ENCODE data around the gene AQP5.
A peak's percentile ranks its signal among the peaks of the same experiment; 100 is the strongest.

The AQP5 gene

GRCh38 chr12:49963976-49964815 is 2.5 kb downstream of the AQP5 start:
- Histone ChIP-seq H3K9ac (ENCODE audit: low read depth, low read length, poor library complexity) (no peak overlapping the region), H3K27ac (replicated peaks; ENCODE audit: low read length) (no peak overlapping the region), H3K4me2 (ENCODE audit: insufficient read depth, low read length, poor library complexity, severe bottlenecking) (no peak overlapping the region), H2AFZ (ENCODE audit: low read length) (no peak overlapping the region), H3K23ac (ENCODE audit: low read depth, low read length, poor library complexity) (no peak overlapping the region), H3K27me3 (ENCODE audit: control insufficient read depth in 3 of 3, insufficient read depth in 3 of 3, low read depth in 1 of 3, low read length in 3 of 3) (peaks cover 8 to 41% (median 34%) of the 10 kb centered on the region in 3 experiments), H3K4me1 (ENCODE audit: control insufficient read depth in 2 of 2, insufficient read depth in 1 of 2, low read depth in 1 of 2, low read length in 2 of 2) (peaks cover 24 to 30% of the 10 kb centered on the region in 2 donors), H3K14ac (ENCODE audit: low read length) (peak overlapping the region; percentile 9), H3K36me3 (replicated peaks in 1 of 2; ENCODE audit: control insufficient read depth in 2 of 2, insufficient read depth in 2 of 2, low read length in 2 of 2) (no peaks in the 10 kb centered on the region), H4K8ac (ENCODE audit: low read depth, low read length) (no peak overlapping the region), H3K4me3 (ENCODE audit: low read length in 2 of 2) (no peak overlapping the region), H2BK12ac (ENCODE audit: low read length) (no peak overlapping the region), H2BK5ac (ENCODE audit: low read length) (no peak overlapping the region), H3K79me1 (ENCODE audit: low read depth, low read length) (no peaks in the 10 kb centered on the region), H3K18ac (ENCODE audit: low read length) (no peak overlapping the region), H4K91ac (ENCODE audit: low read depth, low read length, poor library complexity) (no peak overlapping the region), H2BK120ac (ENCODE audit: low read depth, low read length) (no peak overlapping the region), H3K4ac (ENCODE audit: low read length) (no peak overlapping the region), H3K9me3 (replicated peaks in 1 of 2; ENCODE audit: control insufficient read depth in 2 of 2, insufficient read depth in 1 of 2, low read depth in 1 of 2, low read length in 2 of 2) (no peaks in the 10 kb centered on the region), H2BK15ac (ENCODE audit: low read length) (no peak overlapping the region), H2AK5ac (ENCODE audit: low read depth, low read length) (peak overlapping the region; percentile 71)
- no peak for DNase-seq (ENCODE audit: low spot score)
- WGBS, 2 donors (ENCODE audit: extremely low coverage in 2 of 2, insufficient read length in 2 of 2, insufficient replicate concordance in 1 of 2): no CpG with 5 or more reads among the region's 17 CpGs

- H2BK5ac ChIP-seq (ENCODE audit: low read length): no peak overlapping the region
- WGBS, 2 donors (ENCODE audit: extremely low coverage in 2 of 2, insufficient read length in 2 of 2, insufficient replicate concordance in 1 of 2): no CpG with 5 or more reads among the region's 13 CpGs
- H3K4me3 ChIP-seq (ENCODE audit: low read length in 2 of 2): no peak overlapping the region
- no peak overlapping the region for H4K8ac ChIP-seq (ENCODE audit: low read depth, low read length)
- H3K36me3 ChIP-seq (replicated peaks in 1 of 2; ENCODE audit: control insufficient read depth in 2 of 2, insufficient read depth in 2 of 2, low read length in 2 of 2): no peaks in the 10 kb centered on the region
- H2BK15ac ChIP-seq (ENCODE audit: low read length): no peak overlapping the region
- H3K18ac ChIP-seq (ENCODE audit: low read length): peak overlapping the region; percentile 44
- no peak overlapping the region for H4K91ac ChIP-seq (ENCODE audit: low read depth, low read length, poor library complexity)
- no peak overlapping the region for H3K4me2 ChIP-seq (ENCODE audit: insufficient read depth, low read length, poor library complexity, severe bottlenecking)
- no peak overlapping the region for H2AFZ ChIP-seq (ENCODE audit: low read length)
- no peaks in the 10 kb centered on the region for H3K79me1 ChIP-seq (ENCODE audit: low read depth, low read length)
- H3K23ac ChIP-seq (ENCODE audit: low read depth, low read length, poor library complexity): no peak overlapping the region
- H2AK5ac ChIP-seq (ENCODE audit: low read depth, low read length): peak overlapping the region; percentile 71
- no peak overlapping the region for H2BK120ac ChIP-seq (ENCODE audit: low read depth, low read length)
- no peak overlapping the region for H3K27ac ChIP-seq (replicated peaks; ENCODE audit: low read length)
- peaks cover 17 to 21% of the 10 kb centered on the region in 2 donors for H3K4me1 ChIP-seq (ENCODE audit: control insufficient read depth in 2 of 2, insufficient read depth in 1 of 2, low read depth in 1 of 2, low read length in 2 of 2)
- peaks cover 8 to 39% (median 36%) of the 10 kb centered on the region in 3 experiments for H3K27me3 ChIP-seq (ENCODE audit: control insufficient read depth in 3 of 3, insufficient read depth in 3 of 3, low read depth in 1 of 3, low read length in 3 of 3)
- DNase-seq (ENCODE audit: low spot score): no peak
- no peak overlapping the region for H3K14ac ChIP-seq (ENCODE audit: low read length)
- H3K9me3 ChIP-seq (replicated peaks in 1 of 2; ENCODE audit: control insufficient read depth in 2 of 2, insufficient read depth in 1 of 2, low read depth in 1 of 2, low read length in 2 of 2): no peaks in the 10 kb centered on the region
- no peak overlapping the region for H2BK12ac ChIP-seq (ENCODE audit: low read length)
- H3K4ac ChIP-seq (ENCODE audit: low read length): no peak overlapping the region
- peak overlapping the region; percentile 61 for H3K9ac ChIP-seq (ENCODE audit: low read depth, low read length, poor library complexity)
Observed at GRCh38 chr12:49964849-49965624, 3.4 kb downstream of the AQP5 start.

- H3K9me3 ChIP-seq (replicated peaks in 1 of 2; ENCODE audit: control insufficient read depth in 2 of 2, insufficient read depth in 1 of 2, low read depth in 1 of 2, low read length in 2 of 2): no peaks in the 10 kb centered on the region
- peak overlapping the region; percentile 9 for H3K9ac ChIP-seq (ENCODE audit: low read depth, low read length, poor library complexity)
- no peak for DNase-seq (ENCODE audit: low spot score)
- no peaks in the 10 kb centered on the region for H3K36me3 ChIP-seq (replicated peaks in 1 of 2; ENCODE audit: control insufficient read depth in 2 of 2, insufficient read depth in 2 of 2, low read length in 2 of 2)
- no peak overlapping the region for H3K23ac ChIP-seq (ENCODE audit: low read depth, low read length, poor library complexity)
- H3K27ac ChIP-seq (replicated peaks; ENCODE audit: low read length): no peak overlapping the region
- no peak overlapping the region for H2BK120ac ChIP-seq (ENCODE audit: low read depth, low read length)
- no peak overlapping the region for H3K18ac ChIP-seq (ENCODE audit: low read length)
- no peak overlapping the region for H3K4me3 ChIP-seq (ENCODE audit: low read length in 2 of 2)
- no peak overlapping the region for H3K14ac ChIP-seq (ENCODE audit: low read length)
- H2BK15ac ChIP-seq (ENCODE audit: low read length): peak overlapping the region; percentile 6
- whole genome bisulfite sequencing, 2 donors (ENCODE audit: extremely low coverage in 2 of 2, insufficient read length in 2 of 2, insufficient replicate concordance in 1 of 2): no CpG with 5 or more reads among the region's 6 CpGs
- H3K27me3 ChIP-seq (ENCODE audit: control insufficient read depth in 3 of 3, insufficient read depth in 3 of 3, low read depth in 1 of 3, low read length in 3 of 3): peaks cover 7 to 40% (median 31%) of the 10 kb centered on the region in 3 experiments
- H3K4ac ChIP-seq (ENCODE audit: low read length): no peak overlapping the region
- H2AK5ac ChIP-seq (ENCODE audit: low read depth, low read length): no peak overlapping the region
- no peak overlapping the region for H2BK12ac ChIP-seq (ENCODE audit: low read length)
- peaks cover 14 to 17% of the 10 kb centered on the region in 2 donors for H3K4me1 ChIP-seq (ENCODE audit: control insufficient read depth in 2 of 2, insufficient read depth in 1 of 2, low read depth in 1 of 2, low read length in 2 of 2)
- H3K79me1 ChIP-seq (ENCODE audit: low read depth, low read length): no peaks in the 10 kb centered on the region
- H2BK5ac ChIP-seq (ENCODE audit: low read length): no peak overlapping the region
- H2AFZ ChIP-seq (ENCODE audit: low read length): no peak overlapping the region
- H4K91ac ChIP-seq (ENCODE audit: low read depth, low read length, poor library complexity): no peak overlapping the region
- H3K4me2 ChIP-seq (ENCODE audit: insufficient read depth, low read length, poor library complexity, severe bottlenecking): no peak overlapping the region
- no peak overlapping the region for H4K8ac ChIP-seq (ENCODE audit: low read depth, low read length)
Observed at GRCh38 chr12:49965836-49966235, 4.2 kb downstream of the AQP5 start.

- DNase-seq (ENCODE audit: low spot score): no peak
- peaks cover 0 to 46% (median 25%) of the 10 kb centered on the region in 3 experiments for H3K27me3 ChIP-seq (ENCODE audit: control insufficient read depth in 3 of 3, insufficient read depth in 3 of 3, low read depth in 1 of 3, low read length in 3 of 3)
- H3K4ac ChIP-seq (ENCODE audit: low read length): no peak overlapping the region
- H2AFZ ChIP-seq (ENCODE audit: low read length): peak overlapping the region; percentile 91
- no peak overlapping the region for H4K8ac ChIP-seq (ENCODE audit: low read depth, low read length)
- no peak overlapping the region for H4K91ac ChIP-seq (ENCODE audit: low read depth, low read length, poor library complexity)
- H3K4me3 ChIP-seq (ENCODE audit: low read length in 2 of 2): no peak overlapping the region
- peaks cover 14 to 17% of the 10 kb centered on the region in 2 donors for H3K4me1 ChIP-seq (ENCODE audit: control insufficient read depth in 2 of 2, insufficient read depth in 1 of 2, low read depth in 1 of 2, low read length in 2 of 2)
- no peaks in the 10 kb centered on the region for H3K36me3 ChIP-seq (replicated peaks in 1 of 2; ENCODE audit: control insufficient read depth in 2 of 2, insufficient read depth in 2 of 2, low read length in 2 of 2)
- no peak overlapping the region for H3K9ac ChIP-seq (ENCODE audit: low read depth, low read length, poor library complexity)
- no peak overlapping the region for H2BK15ac ChIP-seq (ENCODE audit: low read length)
- no CpG with 5 or more reads among the region's 16 CpGs for WGBS, 2 donors (ENCODE audit: extremely low coverage in 2 of 2, insufficient read length in 2 of 2, insufficient replicate concordance in 1 of 2)
- H2BK12ac ChIP-seq (ENCODE audit: low read length): no peak overlapping the region
- peak overlapping the region; percentile 23 for H2AK5ac ChIP-seq (ENCODE audit: low read depth, low read length)
- peak overlapping the region; percentile 49 for H3K23ac ChIP-seq (ENCODE audit: low read depth, low read length, poor library complexity)
- no peak overlapping the region for H2BK5ac ChIP-seq (ENCODE audit: low read length)
- H3K18ac ChIP-seq (ENCODE audit: low read length): peak overlapping the region; percentile 20
- H3K79me1 ChIP-seq (ENCODE audit: low read depth, low read length): no peaks in the 10 kb centered on the region
- no peak overlapping the region for H3K4me2 ChIP-seq (ENCODE audit: insufficient read depth, low read length, poor library complexity, severe bottlenecking)
- peak overlapping the region; percentile 15 for H3K14ac ChIP-seq (ENCODE audit: low read length)
- no peaks in the 10 kb centered on the region for H3K9me3 ChIP-seq (replicated peaks in 1 of 2; ENCODE audit: control insufficient read depth in 2 of 2, insufficient read depth in 1 of 2, low read depth in 1 of 2, low read length in 2 of 2)
- H3K27ac ChIP-seq (replicated peaks; ENCODE audit: low read length): no peak overlapping the region
- H2BK120ac ChIP-seq (ENCODE audit: low read depth, low read length): no peak overlapping the region
Observed at GRCh38 chr12:49966511-49967041, 4.9 kb downstream of the AQP5 start.
